Liver (tissue), 9 donors: ENCODE data around the gene LYRM4. TPM values are rescaled to one million over a fixed set of nuclear protein-coding genes. Genes with fewer than 3 reads are reported as not detected.

ENCODE experiments used
- DNase-seq: peaks from one replicate; pipeline ENCODE4 v3.0.0-alpha.2; 2017; ENCODE audit warnings: low spot score
- H3K27ac ChIP-seq, 2 donors: one replicate each; pipeline ENCODE4 v1.7.0; 2013; ENCODE audit warnings: inconsistent platforms in 2 of 2, low read length in 2 of 2, control low read depth in 1 of 2, low read depth in 1 of 2, mild to moderate bottlenecking in 1 of 2
- H3K27me3 ChIP-seq, 4 donors: one replicate each; pipeline versions ENCODE4 v1.6.1 to v1.7.0; 2013; ENCODE audit warnings: low read length in 3 of 4, inconsistent platforms in 1 of 4, mild to moderate bottlenecking in 1 of 4, moderate library complexity in 1 of 4; ENCODE audit not compliant: control insufficient read depth in 4 of 4, insufficient read depth in 4 of 4
- H3K36me3 ChIP-seq, 4 donors: one replicate each; pipeline versions ENCODE4 v1.6.1 to v1.7.0; 2013; ENCODE audit warnings: low read length in 3 of 4, mild to moderate bottlenecking in 3 of 4, low read depth in 1 of 4, moderate library complexity in 1 of 4; ENCODE audit not compliant: control insufficient read depth in 4 of 4, insufficient read depth in 3 of 4
- H3K4me1 ChIP-seq, 4 donors: one replicate each; pipeline versions ENCODE4 v1.6.1 to v1.7.0; 2013; ENCODE audit warnings: low read length in 3 of 4, mild to moderate bottlenecking in 3 of 4, moderate library complexity in 1 of 4; ENCODE audit not compliant: control insufficient read depth in 4 of 4, insufficient read depth in 4 of 4
- H3K4me3 ChIP-seq, 3 donors: one replicate each; pipeline versions ENCODE4 v1.6.1 to v1.7.0; 2013; ENCODE audit warnings: low read length in 3 of 3, control low read depth in 1 of 3, low read depth in 1 of 3, mild to moderate bottlenecking in 1 of 3
- H3K9ac ChIP-seq, 2 donors: one replicate each; pipeline ENCODE4 v1.7.0; 2013; ENCODE audit warnings: low read length in 2 of 2, mild to moderate bottlenecking in 2 of 2, moderate library complexity in 2 of 2, control low read depth in 1 of 2, low read depth in 1 of 2
- H3K9me3 ChIP-seq, 4 donors: one replicate each; pipeline versions ENCODE4 v1.6.1 to v1.7.0; 2013; ENCODE audit warnings: low read length in 3 of 4; ENCODE audit not compliant: control insufficient read depth in 4 of 4
- EGR1 ChIP-seq, 2 donors: IDR thresholded peaks; 2 replicates each; pipeline ENCODE4 v1.6.1; 2016 to 2018; ENCODE audit warnings: antibody characterized with exemption in 2 of 2, low read depth in 2 of 2
- FOXA1 ChIP-seq: IDR thresholded peaks from 2 replicates; pipeline ENCODE4 v1.6.1; 2016; ENCODE audit warnings: antibody characterized with exemption
- FOXA2 ChIP-seq: IDR thresholded peaks from 2 replicates; pipeline ENCODE4 v1.6.1; 2016; ENCODE audit warnings: antibody characterized with exemption
- GABPA ChIP-seq, 2 donors: IDR thresholded peaks in 1 of 2; conservative IDR thresholded peaks in 1 of 2; 2 replicates each; pipeline ENCODE4 v1.6.1; 2016; ENCODE audit warnings: antibody characterized with exemption in 2 of 2, mild to moderate bottlenecking in 1 of 2, moderate library complexity in 1 of 2
- HNF4A ChIP-seq, 2 donors: conservative IDR thresholded peaks; 2 replicates each; pipeline ENCODE4 v1.6.1; 2016; ENCODE audit warnings: antibody characterized with exemption in 2 of 2, mild to moderate bottlenecking in 2 of 2
- HNF4G ChIP-seq: IDR thresholded peaks from 2 replicates; pipeline ENCODE4 v1.6.1; 2016; ENCODE audit warnings: antibody characterized with exemption
- JUND ChIP-seq, 2 donors: IDR thresholded peaks; 2 replicates each; pipeline ENCODE4 v1.6.1; 2016; ENCODE audit warnings: antibody characterized with exemption in 2 of 2
- MAX ChIP-seq: IDR thresholded peaks from 2 replicates; pipeline ENCODE4 v1.6.1; 2016; ENCODE audit warnings: antibody characterized with exemption
- NR2F2 ChIP-seq: IDR thresholded peaks from 2 replicates; pipeline ENCODE4 v1.6.1; 2016; ENCODE audit warnings: antibody characterized with exemption
- RAD21 ChIP-seq, 2 donors: IDR thresholded peaks; 2 replicates each; pipeline ENCODE4 v1.6.1; 2016; ENCODE audit warnings: antibody characterized with exemption in 2 of 2, mild to moderate bottlenecking in 2 of 2
- REST ChIP-seq: IDR thresholded peaks from 2 replicates; pipeline ENCODE4 v1.6.1; 2016; ENCODE audit warnings: antibody characterized with exemption, mild to moderate bottlenecking
- RXRA ChIP-seq, 2 donors: IDR thresholded peaks; 2 replicates each; pipeline ENCODE4 v1.6.1; 2017 to 2018; ENCODE audit warnings: antibody characterized with exemption in 2 of 2, mild to moderate bottlenecking in 1 of 2
- SP1 ChIP-seq: IDR thresholded peaks from 2 replicates; pipeline ENCODE4 v1.6.1; 2018; ENCODE audit warnings: antibody characterized with exemption, mild to moderate bottlenecking
- TAF1 ChIP-seq: conservative IDR thresholded peaks from 2 replicates; pipeline ENCODE4 v1.6.1; 2016; ENCODE audit warnings: antibody characterized with exemption, mild to moderate bottlenecking
- YY1 ChIP-seq: IDR thresholded peaks from 2 replicates; pipeline ENCODE4 v1.6.1; 2016; ENCODE audit warnings: antibody characterized with exemption, mild to moderate bottlenecking
- ZBTB33 ChIP-seq: IDR thresholded peaks from 2 replicates; pipeline ENCODE4 v1.6.1; 2016; ENCODE audit warnings: antibody characterized with exemption
- WGBS: extraction: QIAGEN DNeasy Blood & Tissue Kit; methylation state at CpG from one replicate; pipeline ENCODE4 v1.1.7; 2013; 5-methylcytosine and 5-hydroxymethylcytosine counted together
- polyA plus RNA-seq, 2 donors: library from polyadenylated mRNA; stranded (reverse) in 1 of 2; unstranded in 1 of 2; fragments of 200-250 nt in 1 of 2; fragments of >200 nt in 1 of 2; fragmentation: Nextera tagmentation in 1 of 2; extraction: Ambion mirVana in 1 of 2; gene quantifications; one replicate each; pipeline versions ENCODE4 v1.2.1 to v1.2.3, GENCODE V29; 2013 to 2015
- total RNA-seq, 2 donors: library from RNA; depleted of rRNA; stranded (reverse); fragments of >200 nt; gene quantifications; one replicate each; pipeline ENCODE4 v1.2.3, GENCODE V29; 2014
- TF ChIP-seq, protein P1 (sequence below): IDR thresholded peaks from 2 replicates; pipeline ENCODE4 v1.6.1; 2016; ENCODE audit warnings: antibody characterized with exemption
- TF ChIP-seq, protein P2 (sequence below): fragments of 150-350 bp; IDR thresholded peaks from 2 replicates; pipeline ENCODE4 v1.5.1; 2017; ENCODE audit warnings: improper control_type of control experiment, low read depth, low read length; ENCODE audit not compliant: missing input control
- donor health status: healthy.
- donor health status: healthy.
- donor health status: healthy.
- donor health status: healthy.
- donor health status: healthy.

The LYRM4 gene
- total and polyA plus RNA-seq, 4 donors, result 4.4 to 13.1 (median 6.5) TPM

- DNase-seq, result no peak
- peaks cover 0 to 11% (median 5%) of the 10 kb centered on the region in 4 donors for H3K4me1 ChIP-seq
- H3K4me3 ChIP-seq, result no peak overlapping the region
- H3K9ac ChIP-seq, result no peak overlapping the region
- WGBS, result 76% methylated on average over 1 of the region's 1 CpG
- H3K9me3 ChIP-seq, result no peaks in the 10 kb centered on the region
- H3K27ac ChIP-seq, result no peak overlapping the region
- no peaks in the 10 kb centered on the region for H3K27me3 ChIP-seq
- no peaks in the 10 kb centered on the region for H3K36me3 ChIP-seq
- TF ChIP-seq JUND (IDR thresholded peaks at IDR 0.05) (no peak), REST (no peak), RAD21 (IDR thresholded peaks at IDR 0.05) (no peak), EGR1 (IDR thresholded peaks at IDR 0.05; ENCODE audit: low read depth in 2 of 2) (no peak), FOXA2 (no peak), ZBTB33 (no peak), GABPA (IDR thresholded peaks at IDR 0.05 in 1 of 2, conservative IDR thresholded peaks at IDR 0.05 in 1 of 2) (no peak), RXRA (IDR thresholded peaks at IDR 0.05) (no peak), NR2F2 (no peak), YY1 (no peak), HNF4A (conservative IDR thresholded peaks at IDR 0.05) (no peak), MAX (no peak)
Observed at GRCh38 chr6:5300206-5300764, 39.5 kb upstream of the LYRM4 start.

- Histone ChIP-seq H3K36me3 (no peaks in the 10 kb centered on the region), H3K4me1 (no peaks in the 10 kb centered on the region), H3K27ac (no peak overlapping the region), H3K27me3 (no peaks in the 10 kb centered on the region), H3K4me3 (no peak overlapping the region), H3K9ac (no peak overlapping the region), H3K9me3 (no peaks in the 10 kb centered on the region)
- WGBS, result 94% methylated on average over 7 of the region's 7 CpGs
- no peak for DNase-seq
- TF ChIP-seq JUND (IDR thresholded peaks at IDR 0.05) (no peak), NR2F2 (no peak), FOXA1 (no peak), MAX (no peak), ZBTB33 (no peak), EGR1 (IDR thresholded peaks at IDR 0.05; ENCODE audit: low read depth in 2 of 2) (no peak), YY1 (no peak), RAD21 (IDR thresholded peaks at IDR 0.05) (no peak), TAF1 (no peak), GABPA (IDR thresholded peaks at IDR 0.05 in 1 of 2, conservative IDR thresholded peaks at IDR 0.05 in 1 of 2) (no peak), SP1 (no peak), HNF4G (no peak), HNF4A (conservative IDR thresholded peaks at IDR 0.05) (no peak), RXRA (IDR thresholded peaks at IDR 0.05) (no peak), FOXA2 (no peak)
- TF ChIP-seq, protein P1, sequence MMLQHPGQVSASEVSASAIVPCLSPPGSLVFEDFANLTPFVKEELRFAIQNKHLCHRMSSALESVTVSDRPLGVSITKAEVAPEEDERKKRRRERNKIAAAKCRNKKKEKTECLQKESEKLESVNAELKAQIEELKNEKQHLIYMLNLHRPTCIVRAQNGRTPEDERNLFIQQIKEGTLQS, result no peak
- TF ChIP-seq, protein P2, sequence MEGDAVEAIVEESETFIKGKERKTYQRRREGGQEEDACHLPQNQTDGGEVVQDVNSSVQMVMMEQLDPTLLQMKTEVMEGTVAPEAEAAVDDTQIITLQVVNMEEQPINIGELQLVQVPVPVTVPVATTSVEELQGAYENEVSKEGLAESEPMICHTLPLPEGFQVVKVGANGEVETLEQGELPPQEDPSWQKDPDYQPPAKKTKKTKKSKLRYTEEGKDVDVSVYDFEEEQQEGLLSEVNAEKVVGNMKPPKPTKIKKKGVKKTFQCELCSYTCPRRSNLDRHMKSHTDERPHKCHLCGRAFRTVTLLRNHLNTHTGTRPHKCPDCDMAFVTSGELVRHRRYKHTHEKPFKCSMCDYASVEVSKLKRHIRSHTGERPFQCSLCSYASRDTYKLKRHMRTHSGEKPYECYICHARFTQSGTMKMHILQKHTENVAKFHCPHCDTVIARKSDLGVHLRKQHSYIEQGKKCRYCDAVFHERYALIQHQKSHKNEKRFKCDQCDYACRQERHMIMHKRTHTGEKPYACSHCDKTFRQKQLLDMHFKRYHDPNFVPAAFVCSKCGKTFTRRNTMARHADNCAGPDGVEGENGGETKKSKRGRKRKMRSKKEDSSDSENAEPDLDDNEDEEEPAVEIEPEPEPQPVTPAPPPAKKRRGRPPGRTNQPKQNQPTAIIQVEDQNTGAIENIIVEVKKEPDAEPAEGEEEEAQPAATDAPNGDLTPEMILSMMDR, result no peak
Observed at GRCh38 chr6:5295623-5296022, 34.9 kb upstream of the LYRM4 start.
